ENCODE measurements around the gene RAB24. TPM values are rescaled to one million over a fixed set of nuclear protein-coding genes. Genes with fewer than 3 reads are reported as not detected.

The RAB24 gene
- total RNA-seq, 6 experiments from 2014 or later, result 11.0 to 28.8 (median 16.2) TPM

- no peak for TF ChIP-seq POLR2A (IDR thresholded peaks at IDR 0.05)
- TF ChIP-seq CTCF (IDR thresholded peaks at IDR 0.05), result no peak
- WGBS (ENCODE audit: insufficient coverage, low coverage, low lambda C conversion rate, missing lambda C conversion rate), result 41% methylated on average over 4 of the region's 21 CpGs
- H3K27ac ChIP-seq, result peak overlapping the region in 2 of 3 donors; percentile 3 to 64
Observed at GRCh38 chr5:177334781-177335700, 31.5 kb upstream of the RAB24 start.

GRCh38 chr5:177334155-177334551 lies 30.6 kb upstream of the RAB24 start:
- H3K27ac ChIP-seq, result no peak overlapping the region
- no peak overlapping the region for H3K4me3 ChIP-seq
- no peaks in the 10 kb centered on the region for H3K9me3 ChIP-seq
- DNase-seq (peak in 1 of 3 donors; percentile 39), ATAC-seq (no peak)
- TF ChIP-seq POLR2A (IDR thresholded peaks at IDR 0.05), result no peak
- no peak for TF ChIP-seq CTCF (IDR thresholded peaks at IDR 0.05)
- H3K4me1 ChIP-seq, result peaks cover 0 to 25% (median 4%) of the 10 kb centered on the region in 4 donors
- intact Hi-C loops (cut with DNase I), result no loop called here
- 92% methylated on average over 2 of the region's 15 CpGs for WGBS (ENCODE audit: insufficient coverage, low coverage, low lambda C conversion rate, missing lambda C conversion rate)
- no peaks in the 10 kb centered on the region for H3K27me3 ChIP-seq
- H3K36me3 ChIP-seq, result peaks cover 0 to 69% (median 40%) of the 10 kb centered on the region in 4 donors

More at GRCh38 chr5:177334781-177335700, 31.5 kb upstream of the RAB24 start:
- ATAC-seq (peak; percentile 7 to 70 (median 68)), DNase-seq (peak in 1 of 3 donors; percentile 59)
- intact Hi-C loops (cut with DNase I), result no loop called here
- Histone ChIP-seq H3K4me1 (peaks cover 0 to 30% (median 4%) of the 10 kb centered on the region in 4 donors), H3K9me3 (no peaks in the 10 kb centered on the region), H3K36me3 (peaks cover 0 to 72% (median 43%) of the 10 kb centered on the region in 4 donors), H3K27me3 (no peaks in the 10 kb centered on the region), H3K4me3 (no peak overlapping the region)

GRCh38 chr5:177333420-177334154 lies 30.1 kb upstream of the RAB24 start:
- H3K9me3 ChIP-seq, result no peaks in the 10 kb centered on the region
- H3K27me3 ChIP-seq, result no peaks in the 10 kb centered on the region
- H3K4me3 ChIP-seq, result no peak overlapping the region
- no peak for ATAC-seq
- intact Hi-C loops (cut with DNase I), result no loop called here
- no peak overlapping the region for H3K27ac ChIP-seq
- H3K4me1 ChIP-seq, result peaks cover 0 to 25% (median 4%) of the 10 kb centered on the region in 4 donors
- peak in 1 of 3 donors; percentile 46 for DNase-seq
- H3K36me3 ChIP-seq, result peaks cover 0 to 69% (median 38%) of the 10 kb centered on the region in 4 donors
- TF ChIP-seq CTCF (IDR thresholded peaks at IDR 0.05) (no peak), POLR2A (IDR thresholded peaks at IDR 0.05) (no peak)
- 84% methylated on average over 7 of the region's 16 CpGs for WGBS (ENCODE audit: insufficient coverage, low coverage, low lambda C conversion rate, missing lambda C conversion rate)

GRCh38 chr5:177332896-177333260 lies 29.4 kb upstream of the RAB24 start:
- DNase-seq (peak in 1 of 3 donors; percentile 49), ATAC-seq (no peak)
- Histone ChIP-seq H3K27me3 (no peaks in the 10 kb centered on the region), H3K27ac (no peak overlapping the region), H3K9me3 (no peaks in the 10 kb centered on the region), H3K4me1 (peaks cover 0 to 25% (median 4%) of the 10 kb centered on the region in 4 donors), H3K36me3 (peaks cover 0 to 69% (median 38%) of the 10 kb centered on the region in 4 donors), H3K4me3 (no peak overlapping the region)
- intact Hi-C loops (cut with DNase I), result no loop called here
- no peak for TF ChIP-seq POLR2A (IDR thresholded peaks at IDR 0.05)
- WGBS (ENCODE audit: insufficient coverage, low coverage, low lambda C conversion rate, missing lambda C conversion rate), result 81% methylated on average over 3 of the region's 13 CpGs

Data from right lobe of liver (tissue), 6 donors.